GM19238 (cell line): Measurements from ENCODE around the gene CNGA1.
A peak's percentile ranks its signal among the peaks of the same experiment; 100 is the strongest.
"Not testable (repeated sequence)": the region's sequence is repeated elsewhere in the genome, so short reads cannot be mapped to it uniquely, and the experiment has no call there.

Experiments
- DNase-seq: peaks from one replicate; pipeline ENCODE4 v3.0.0; 2011; ENCODE audit warnings: low spot score; ENCODE audit not compliant: insufficient read length

CNGA1 gene

GRCh38 chr4:47972721-47973120 is 43.8 kb downstream of the CNGA1 start:
- DNase-seq, result no peak

DNA sequence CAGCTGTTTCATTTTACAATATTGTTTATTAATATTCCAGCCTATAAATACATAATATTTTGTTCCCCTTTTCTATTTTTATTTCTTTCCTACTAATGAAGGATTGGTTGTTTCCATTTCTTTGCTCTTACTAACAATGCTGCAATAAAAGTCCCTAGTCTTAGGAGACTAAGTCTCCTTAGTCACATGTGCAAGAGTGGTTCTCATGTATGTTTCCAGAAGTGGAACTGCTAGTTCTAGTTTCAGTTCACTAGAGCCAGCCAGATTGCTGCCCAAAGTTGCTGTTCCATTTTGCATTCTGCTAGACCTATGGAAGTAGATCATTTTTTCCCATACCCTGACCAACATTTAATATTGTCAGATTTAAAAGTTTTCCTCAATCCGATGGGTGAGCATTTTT is 44.3 kb downstream of the CNGA1 start:
- DNase-seq, result no peak

DNA sequence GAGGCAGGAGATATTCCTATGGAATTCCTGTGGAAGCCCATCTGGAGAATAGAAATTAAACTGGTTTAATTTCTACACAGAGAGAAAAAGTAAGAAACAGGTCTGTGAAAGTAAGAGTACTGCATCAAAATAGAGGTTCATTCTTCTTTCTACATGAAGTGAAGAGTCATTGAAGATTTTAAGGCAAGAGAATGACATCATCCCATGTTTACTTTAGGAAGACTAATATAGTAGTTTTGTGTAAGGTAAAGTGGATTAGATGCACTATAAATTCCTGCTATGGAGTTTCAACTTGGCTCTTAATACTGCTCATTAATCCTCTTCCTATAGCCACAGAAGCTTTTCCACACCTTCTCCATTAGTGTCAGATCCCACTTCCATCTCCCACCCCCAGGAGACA is 47.6 kb downstream of the CNGA1 start:
- DNase-seq, result no peak

GRCh38 chr4:47954677-47955076 is 61.8 kb downstream of the CNGA1 start:
- DNase-seq, result no peak

GRCh38 chr4:47954245-47954644 is 62.2 kb downstream of the CNGA1 start:
- no peak for DNase-seq

DNA sequence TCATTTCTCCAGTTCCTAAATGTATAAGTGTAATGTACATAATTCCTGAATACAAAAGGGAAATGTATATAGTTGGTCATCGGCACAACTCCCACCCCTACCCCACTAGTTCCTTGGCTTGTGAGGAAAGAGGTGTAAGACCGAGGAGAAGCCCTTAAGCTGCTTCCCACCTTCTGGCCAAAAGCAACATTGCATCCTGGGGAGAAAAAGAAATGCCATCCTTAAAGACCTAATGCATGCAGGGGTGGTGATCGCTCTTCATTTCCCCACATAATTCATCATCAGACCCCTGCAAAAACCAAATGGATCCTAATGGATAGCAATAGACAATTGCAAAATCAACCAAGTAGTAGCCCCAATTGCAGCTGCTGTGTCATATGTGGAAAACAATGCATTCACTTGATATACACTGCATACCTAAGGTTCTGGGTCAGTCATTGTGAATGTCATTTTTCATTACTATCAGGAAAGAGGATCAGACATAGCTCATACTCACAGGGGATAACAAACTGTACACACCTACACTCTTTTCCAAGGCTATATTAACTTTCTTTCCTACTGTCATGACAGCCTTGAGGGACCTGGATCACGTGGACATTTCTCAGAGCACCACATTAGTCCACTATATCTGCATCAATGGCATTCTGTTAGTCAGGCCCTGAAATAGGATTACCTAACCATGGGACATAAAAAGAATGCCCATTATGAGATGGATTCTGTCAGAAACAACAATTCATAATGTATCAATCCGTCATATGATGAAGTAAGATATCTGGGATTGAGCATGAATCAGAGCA is 70.4 kb downstream of the CNGA1 start:
- DNase-seq, result no peak

DNA sequence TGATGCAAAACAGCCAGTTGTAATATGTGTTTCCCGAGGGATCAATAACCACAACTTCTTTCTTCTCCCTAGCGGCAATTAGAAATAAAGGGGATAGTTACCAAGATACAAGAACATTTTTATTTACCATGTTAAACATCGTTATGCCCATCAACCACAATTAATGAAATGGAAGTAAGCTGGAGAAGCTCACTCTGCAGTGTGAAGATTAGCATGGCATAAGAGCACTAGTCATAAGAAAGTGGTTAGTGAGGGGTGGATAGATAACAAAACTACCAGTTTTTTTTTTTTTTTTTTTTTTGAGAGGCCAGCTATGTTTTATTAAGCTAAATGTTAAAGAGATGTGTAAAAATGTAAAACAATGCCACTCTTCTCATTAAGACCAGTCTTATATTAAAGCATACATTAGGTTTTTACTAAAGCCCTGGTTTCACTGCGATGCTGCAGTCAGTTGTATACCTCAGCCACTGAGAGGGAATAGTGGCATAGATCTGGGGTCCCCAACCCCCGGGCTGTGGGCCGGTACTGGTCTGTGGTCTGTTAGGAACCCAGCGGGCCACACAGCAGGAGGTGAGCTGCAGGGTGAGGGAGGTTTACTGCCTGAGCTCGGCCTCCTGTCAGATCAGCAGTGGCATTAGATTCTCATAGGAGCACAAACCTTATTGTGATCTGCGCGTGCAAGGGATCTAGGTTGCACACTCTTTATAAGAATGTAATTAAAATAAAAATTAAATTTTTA is 74.2 kb downstream of the CNGA1 start:
- no peak for DNase-seq

- DNase-seq, result no peak
Observed at GRCh38 chr4:47939456-47939855, 77.0 kb downstream of the CNGA1 start.

DNA sequence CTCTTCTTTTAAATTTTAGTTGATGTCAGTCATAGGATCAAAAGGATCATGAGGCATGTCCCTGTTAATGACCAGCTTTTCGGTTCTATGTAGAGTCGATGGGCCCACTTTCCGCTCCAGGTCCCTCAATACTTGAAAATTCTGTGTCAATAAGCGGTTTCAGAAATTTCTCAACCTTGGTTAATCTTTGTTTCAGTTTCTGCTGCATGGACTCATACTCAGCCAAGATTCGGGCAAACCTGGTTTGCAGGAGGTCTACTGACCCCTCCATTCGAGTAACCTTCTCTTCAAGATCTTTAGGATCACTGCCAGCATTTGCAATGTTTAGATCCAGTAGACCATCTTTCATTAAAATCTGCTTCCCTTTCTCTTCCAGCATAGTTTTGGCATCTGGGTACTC is 80.1 kb downstream of the CNGA1 start:
- no peak for DNase-seq

- no peak for DNase-seq
Observed at GRCh38 chr4:47933840-47934239, 82.6 kb downstream of the CNGA1 start.

- DNase-seq, result no peak
Observed at GRCh38 chr4:47930971-47931804, 85.3 kb downstream of the CNGA1 start.

DNA sequence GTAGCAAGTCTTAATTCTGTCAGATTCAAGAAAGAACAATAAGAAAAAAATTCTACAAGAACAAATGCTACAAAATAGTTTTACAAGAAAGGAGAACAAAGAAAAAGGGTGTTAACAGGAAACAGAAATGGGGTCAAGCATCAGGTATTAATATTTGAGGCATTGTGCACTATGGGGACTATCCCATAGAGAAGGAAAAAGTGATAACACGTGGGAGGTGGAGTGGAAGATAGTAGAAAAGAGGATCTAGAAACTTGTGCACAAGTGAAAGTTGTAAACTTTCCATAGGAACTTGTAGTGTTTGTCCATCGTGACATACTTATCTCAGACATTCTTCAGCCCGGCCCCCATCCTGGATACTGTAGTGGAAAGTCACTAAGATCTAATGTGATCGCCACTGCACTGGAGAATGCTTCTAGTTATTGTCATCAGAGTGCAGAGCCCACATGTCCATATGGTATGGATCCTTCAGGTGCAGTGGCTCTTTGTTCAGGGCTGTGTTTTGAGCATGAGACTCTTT is 86.7 kb downstream of the CNGA1 start:
- no peak for DNase-seq

GRCh38 chr4:47926667-47927258 is 89.7 kb downstream of the CNGA1 start:
- DNase-seq, result peak; percentile 12

- not testable (repeated sequence) for DNase-seq
Observed at GRCh38 chr4:47923261-47923608, 93.2 kb downstream of the CNGA1 start.

- not testable (repeated sequence) for DNase-seq
Observed at GRCh38 chr4:47922436-47923260, 93.8 kb downstream of the CNGA1 start.

GRCh38 chr4:47917163-47917562 is 99.3 kb downstream of the CNGA1 start:
- DNase-seq, result not testable (repeated sequence)

DNA sequence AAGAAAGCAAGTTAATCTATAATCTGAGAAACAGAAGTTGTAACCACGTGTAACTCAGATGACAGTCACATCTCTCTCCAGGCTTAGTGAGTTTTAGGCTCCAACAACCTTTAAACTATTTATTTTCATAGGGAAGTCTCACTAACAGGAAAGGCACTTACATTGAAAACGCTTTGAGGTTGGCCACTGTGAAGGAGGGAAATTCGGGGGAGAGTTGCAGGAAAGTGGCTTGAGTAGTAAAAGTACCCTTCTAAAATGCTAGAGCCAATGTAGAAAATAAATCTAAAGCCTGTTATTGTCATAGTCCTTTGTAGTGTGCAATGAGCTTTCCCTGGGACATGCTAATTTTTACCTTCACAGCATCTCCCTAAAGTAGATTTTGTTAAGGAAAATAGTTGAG is 101.1 kb downstream of the CNGA1 start:
- DNase-seq, result no peak

DNA sequence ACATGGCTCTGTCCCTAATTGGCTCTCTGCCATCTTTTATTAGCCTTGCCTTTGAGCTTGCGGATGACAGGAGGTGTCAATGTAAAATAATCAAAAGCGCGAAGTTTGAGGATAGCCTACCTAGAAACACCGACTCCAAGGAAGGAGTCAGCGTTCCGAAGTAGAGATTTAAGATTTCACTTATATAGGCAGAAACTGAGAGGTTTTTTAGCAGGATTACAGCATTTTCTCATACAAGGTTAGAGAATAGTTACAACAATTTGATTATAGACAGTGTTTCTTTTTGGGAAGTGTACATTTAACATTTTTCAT is 101.6 kb downstream of the CNGA1 start:
- peak; percentile 7 for DNase-seq

GRCh38 chr4:47914220-47914925 is 102.1 kb downstream of the CNGA1 start, which contains the start of gene NFXL1:
TSS of gene NFXL1 (minus strand) at chr4:47914583. CDS start at chr4:47914203, 380 bp downstream.
- peak; percentile 86 for DNase-seq

DNA sequence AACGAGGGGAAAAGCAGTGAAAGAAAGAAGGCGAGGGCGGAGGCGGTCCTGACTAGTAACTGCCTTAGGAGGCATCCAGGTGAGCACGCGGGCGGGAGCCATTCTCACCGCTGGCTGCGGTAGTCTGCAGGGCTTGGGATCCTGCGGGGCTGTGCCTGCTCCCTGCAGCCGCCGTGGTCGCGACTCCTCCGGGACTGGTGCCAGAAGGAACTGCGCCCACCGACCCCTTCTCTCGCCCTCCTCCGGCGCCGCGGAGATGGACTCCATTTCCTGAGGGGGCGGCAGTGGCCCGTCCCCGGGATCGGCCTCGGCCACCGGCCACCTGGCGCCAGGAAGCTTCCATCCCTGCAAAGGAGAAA is 102.6 kb downstream of the CNGA1 start:
- DNase-seq, result peak; percentile 10
